Brain microvascular endothelial cell (primary cell): ENCODE results near the gene KIAA2012.

Experiments
- DNase-seq: peaks from one replicate; pipeline ENCODE4 v3.0.0-alpha.2; 2020
- H3K27ac ChIP-seq: fragments of 250-450 bp; sonication (Bioruptor Pico); 2 replicates; pipeline ENCODE4 v1.5.1; 2020; ENCODE audit warnings: mild to moderate bottlenecking, moderate library complexity
- H3K27me3 ChIP-seq: fragments of 250-450 bp; sonication (Bioruptor Pico); replicated peaks from 2 replicates; pipeline ENCODE4 v1.5.1; 2020; ENCODE audit warnings: mild to moderate bottlenecking
- H3K36me3 ChIP-seq: fragments of 250-450 bp; sonication (Bioruptor Pico); replicated peaks from 2 replicates; pipeline ENCODE4 v1.5.1; 2020; ENCODE audit warnings: mild to moderate bottlenecking
- H3K4me3 ChIP-seq: 2 replicates; pipeline ENCODE4 v1.5.1; 2011; ENCODE audit warnings: low read depth, mild to moderate bottlenecking, control low read depth, low read length, moderate library complexity
- CTCF ChIP-seq: IDR thresholded peaks from 2 replicates; pipeline ENCODE4 v1.5.1; 2011; ENCODE audit warnings: low read depth, mild to moderate bottlenecking, moderate library complexity, low read length, control low read depth, inconsistent platforms; ENCODE audit errors: missing control alignments
- in situ Hi-C: cut with HindIII; loops from 2 replicates; pipeline ENCODE4 v1.10.0; 2017; ENCODE audit warnings: low sequenced_read_pairs, low pct_ligation_motif_present

Gene KIAA2012

GRCh38 chr2:202091476-202091875 is 18.4 kb downstream of the KIAA2012 start:
- H3K4me3 ChIP-seq = no peak overlapping the region
- TF ChIP-seq CTCF = no peak
- no peak for DNase-seq
- no peaks in the 10 kb centered on the region for H3K36me3 ChIP-seq
- H3K27me3 ChIP-seq = no peaks in the 10 kb centered on the region
- no peak overlapping the region for H3K27ac ChIP-seq
- in situ Hi-C loops = no loop called here

DNA sequence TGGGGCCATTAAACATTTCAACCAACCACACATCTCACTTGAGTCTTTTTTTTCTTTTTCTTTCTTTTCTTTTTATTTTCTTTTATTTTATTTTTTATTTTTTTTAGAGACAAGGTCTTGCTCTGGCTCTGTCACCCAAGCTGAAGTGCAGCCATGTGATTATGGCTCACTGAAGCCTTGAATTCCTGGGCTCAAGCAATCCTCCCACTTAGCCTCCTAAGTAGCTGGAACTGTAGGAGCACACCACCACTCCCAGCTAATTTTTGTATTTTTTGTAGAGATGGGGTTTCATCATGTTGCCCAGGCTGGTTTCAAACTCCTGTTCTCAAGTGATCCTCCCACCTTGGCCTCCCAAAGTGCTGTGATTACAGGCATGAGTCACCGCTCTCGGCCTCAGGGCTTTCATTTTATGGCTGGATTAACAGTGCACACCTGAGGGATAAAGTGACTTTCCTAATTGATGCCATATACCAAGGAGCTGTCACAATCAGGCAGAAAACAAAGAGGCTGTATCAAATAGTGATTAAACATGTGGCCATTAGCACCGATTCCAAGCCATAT is 21.5 kb downstream of the KIAA2012 start:
- Histone ChIP-seq H3K4me3 (no peak overlapping the region), H3K27me3 (no peaks in the 10 kb centered on the region), H3K36me3 (no peaks in the 10 kb centered on the region), H3K27ac (no peak overlapping the region)
- no peak for TF ChIP-seq CTCF
- in situ Hi-C loops = no loop called here
- no peak for DNase-seq

DNA sequence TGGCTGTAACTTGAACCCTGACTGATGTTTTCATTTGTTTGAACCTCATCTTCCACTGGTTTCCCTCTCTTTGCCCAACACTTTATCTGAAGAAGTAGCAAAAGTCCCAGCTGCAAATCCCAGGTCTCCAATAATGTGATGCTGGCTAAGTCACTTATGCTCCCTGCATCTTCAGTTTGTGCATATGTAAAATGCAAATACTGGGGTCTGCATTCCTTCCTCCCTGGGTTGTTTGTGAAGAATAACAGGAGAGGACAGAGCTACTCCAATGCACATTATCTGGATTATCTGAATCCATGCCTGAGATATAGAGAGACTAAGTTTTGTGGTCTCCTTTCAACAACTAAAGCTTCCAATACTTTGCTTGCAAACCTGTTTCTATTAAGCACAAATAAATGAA is 22.2 kb downstream of the KIAA2012 start:
- no peak for TF ChIP-seq CTCF
- Histone ChIP-seq H3K36me3 (no peaks in the 10 kb centered on the region), H3K4me3 (no peak overlapping the region), H3K27me3 (no peaks in the 10 kb centered on the region), H3K27ac (no peak overlapping the region)
- no peak for DNase-seq
- in situ Hi-C loops = no loop called here

DNA sequence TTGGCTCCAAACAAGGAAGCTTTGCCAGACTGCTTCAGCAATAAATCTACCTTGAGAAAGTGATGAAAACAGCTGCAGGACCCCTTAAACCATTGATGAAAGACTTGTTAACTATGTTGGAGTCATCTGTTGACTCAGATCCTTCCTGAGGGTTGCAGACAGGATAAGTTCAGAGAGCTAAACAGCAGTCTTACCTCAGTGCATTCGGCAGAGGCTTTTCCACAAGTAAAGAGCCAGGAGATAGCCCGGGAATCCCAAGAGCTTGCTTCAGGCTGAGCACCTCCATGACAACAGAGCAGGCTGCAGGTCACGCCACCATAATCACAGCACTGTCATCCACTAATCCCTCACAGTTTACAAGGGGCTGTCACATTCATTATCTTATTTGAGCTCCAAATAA is 23.7 kb downstream of the KIAA2012 start:
- Histone ChIP-seq H3K4me3 (no peak overlapping the region), H3K36me3 (no peaks in the 10 kb centered on the region), H3K27me3 (no peaks in the 10 kb centered on the region), H3K27ac (no peak overlapping the region)
- no peak for DNase-seq
- TF ChIP-seq CTCF = no peak
- in situ Hi-C loops = no loop called here

DNA sequence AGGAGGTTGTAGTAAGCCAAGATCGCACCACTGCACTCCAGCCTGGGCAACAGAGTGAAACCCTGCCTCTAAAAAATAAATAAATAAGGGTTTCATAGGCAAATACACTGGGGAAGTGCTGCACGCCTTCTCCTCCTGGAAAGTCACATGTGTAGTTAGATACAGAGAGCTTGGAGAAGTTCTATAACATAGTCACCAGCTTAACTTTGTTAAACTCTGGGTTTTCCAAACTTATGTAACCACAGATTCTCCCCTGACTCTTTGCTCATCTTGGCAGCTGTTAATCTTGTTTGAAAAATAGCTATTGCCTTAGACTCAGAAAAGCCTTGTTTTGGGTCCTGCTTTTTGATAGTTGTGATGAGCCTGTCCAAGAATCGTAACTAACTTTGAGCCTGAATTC is 25.2 kb downstream of the KIAA2012 start:
- Histone ChIP-seq H3K27ac (no peak overlapping the region), H3K36me3 (no peaks in the 10 kb centered on the region), H3K4me3 (no peak overlapping the region), H3K27me3 (no peaks in the 10 kb centered on the region)
- no peak for DNase-seq
- no peak for TF ChIP-seq CTCF
- in situ Hi-C loops = no loop called here

GRCh38 chr2:202099515-202099914 is 26.5 kb downstream of the KIAA2012 start:
- in situ Hi-C loops = no loop called here
- no peak for DNase-seq
- no peaks in the 10 kb centered on the region for H3K36me3 ChIP-seq
- TF ChIP-seq CTCF = no peak
- no peak overlapping the region for H3K4me3 ChIP-seq
- no peak overlapping the region for H3K27ac ChIP-seq
- no peaks in the 10 kb centered on the region for H3K27me3 ChIP-seq
